Measurements from ENCODE around the gene CAPN2.
A peak's percentile ranks its signal among the peaks of the same experiment; 100 is the strongest.
"Not testable (repeated sequence)": the region's sequence is repeated elsewhere in the genome, so short reads cannot be mapped to it uniquely, and the experiment has no call there.

Gene CAPN2

GRCh38 chr1:223792046-223792445 lies 79.7 kb downstream of the CAPN2 start:
- no peak for DNase-seq (ENCODE audit: low spot score)

- DNase-seq (ENCODE audit: low spot score): no peak
These were observed 81.4 kb downstream of the CAPN2 start for GRCh38 chr1:223793716-223794115.

GRCh38 chr1:223794136-223794880 lies 82.0 kb downstream of the CAPN2 start:
- no peak for DNase-seq (ENCODE audit: low spot score)

- DNase-seq (ENCODE audit: low spot score): no peak
These were observed 83.9 kb downstream of the CAPN2 start for GRCh38 chr1:223796210-223796609.

GRCh38 chr1:223802032-223802431 lies 89.7 kb downstream of the CAPN2 start:
- DNase-seq (ENCODE audit: low spot score): no peak

- DNase-seq (ENCODE audit: low spot score): no peak
These were observed 90.3 kb downstream of the CAPN2 start for GRCh38 chr1:223802602-223803001.

GRCh38 chr1:223803211-223803610 lies 90.9 kb downstream of the CAPN2 start:
- no peak for DNase-seq (ENCODE audit: low spot score)

GRCh38 chr1:223809905-223810304 lies 97.6 kb downstream of the CAPN2 start:
- DNase-seq (ENCODE audit: low spot score): peak; percentile 66

GRCh38 chr1:223810586-223810985 lies 98.2 kb downstream of the CAPN2 start:
- DNase-seq (ENCODE audit: low spot score): peak; percentile 82

- DNase-seq (ENCODE audit: low spot score): peak; percentile 43
These were observed 99.3 kb downstream of the CAPN2 start for GRCh38 chr1:223811634-223812101.

GRCh38 chr1:223813645-223814044 lies 101.3 kb downstream of the CAPN2 start:
- no peak for DNase-seq (ENCODE audit: low spot score)

- no peak for DNase-seq (ENCODE audit: low spot score)
These were observed 102.9 kb downstream of the CAPN2 start for GRCh38 chr1:223815020-223815853.

GRCh38 chr1:223815865-223816264 lies 103.5 kb downstream of the CAPN2 start:
- DNase-seq (ENCODE audit: low spot score): peak; percentile 80

- DNase-seq (ENCODE audit: low spot score): not testable (repeated sequence)
These were observed 104.9 kb downstream of the CAPN2 start for GRCh38 chr1:223817265-223817664.

GRCh38 chr1:223819730-223820514 lies 107.6 kb downstream of the CAPN2 start:
- DNase-seq (ENCODE audit: low spot score): no peak

- DNase-seq (ENCODE audit: low spot score): no peak
These were observed 108.1 kb downstream of the CAPN2 start for GRCh38 chr1:223820515-223820858.

GRCh38 chr1:223820971-223821370 lies 108.6 kb downstream of the CAPN2 start:
- no peak for DNase-seq (ENCODE audit: low spot score)

GRCh38 chr1:223824287-223824686 lies 111.9 kb downstream of the CAPN2 start:
- DNase-seq (ENCODE audit: low spot score): no peak

- DNase-seq (ENCODE audit: low spot score): no peak
These were observed 112.4 kb downstream of the CAPN2 start for GRCh38 chr1:223824712-223825111.

Data from kidney tubule cell (primary cell).